Measurements from ENCODE around the gene SUCLG1. TPM values are rescaled to one million over a fixed set of nuclear protein-coding genes. Genes with fewer than 3 reads are reported as not detected.

SUCLG1 gene
- total and polyA plus RNA-seq, 10 of the 15 experiments (the other 5 are each of a cell fraction or from before 2014, with no cell fraction given) = 75.4 to 197 (median 93.6) TPM

DNA sequence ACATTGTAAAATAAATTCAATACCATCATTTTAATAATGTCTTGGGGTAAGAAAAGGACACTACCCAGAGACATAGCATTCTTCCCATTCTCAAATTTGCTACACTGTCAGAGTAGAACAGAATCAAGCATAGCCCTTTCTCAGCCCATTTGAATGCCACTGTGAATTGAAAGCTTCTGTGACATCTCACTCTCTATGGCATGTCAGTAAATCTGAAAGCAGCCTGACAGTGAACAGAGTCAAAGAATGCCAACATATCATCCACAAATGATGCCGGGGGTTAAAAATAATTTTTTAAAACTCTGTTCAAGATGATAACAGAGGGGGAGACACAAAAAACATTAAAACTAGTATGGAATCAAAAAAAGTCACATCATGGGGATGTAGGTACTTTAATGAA lies 17.6 kb downstream of the SUCLG1 start:
- SMC1A ChIA-PET (ENCODE audit: uncharacterized antibody, unreplicated experiment) = no interaction called here
- intact Hi-C loops (cut with micrococcal nuclease; ENCODE audit: unreplicated experiment) (no loop called here), in situ Hi-C loops (cut with MboI) (no loop called here)
- POLR2A ChIA-PET = no interaction called here
- no peak overlapping the region for H3K27ac ChIP-seq (ENCODE audit: control insufficient read depth, insufficient read depth)
- RAD21 ChIA-PET (ENCODE audit: unreplicated experiment) = no interaction called here
- ATAC-seq (no peak), FAIRE-seq (no peak), DNase-seq (ENCODE audit: low read depth, low spot score) (no peak)
- TF ChIP-seq ESRRA (IDR thresholded peaks at IDR 0.05; ENCODE audit: low read length) (no peak), TBL1XR1 (IDR thresholded peaks at IDR 0.05; ENCODE audit: low read depth, low read length) (no peak), TARDBP (IDR thresholded peaks at IDR 0.05; ENCODE audit: borderline replicate concordance) (no peak), RAD21 (IDR thresholded peaks at IDR 0.05; ENCODE audit: insufficient read depth, low read depth, low read length) (no peak), SP1 (IDR thresholded peaks at IDR 0.05; ENCODE audit: low read depth, low read length) (no peak), EZH2 (IDR thresholded peaks at IDR 0.05; ENCODE audit: borderline replicate concordance, control insufficient read depth, low read depth, low read length) (no peak), NR2C1 (IDR thresholded peaks at IDR 0.05) (no peak), IRF4 (IDR thresholded peaks at IDR 0.05; ENCODE audit: low read depth, low read length) (no peak), ATF7 (IDR thresholded peaks at IDR 0.05; ENCODE audit: low read depth) (no peak), KLF5 (IDR thresholded peaks at IDR 0.05; ENCODE audit: partially characterized antibody) (no peak)
- TF ChIP-seq, protein P1, sequence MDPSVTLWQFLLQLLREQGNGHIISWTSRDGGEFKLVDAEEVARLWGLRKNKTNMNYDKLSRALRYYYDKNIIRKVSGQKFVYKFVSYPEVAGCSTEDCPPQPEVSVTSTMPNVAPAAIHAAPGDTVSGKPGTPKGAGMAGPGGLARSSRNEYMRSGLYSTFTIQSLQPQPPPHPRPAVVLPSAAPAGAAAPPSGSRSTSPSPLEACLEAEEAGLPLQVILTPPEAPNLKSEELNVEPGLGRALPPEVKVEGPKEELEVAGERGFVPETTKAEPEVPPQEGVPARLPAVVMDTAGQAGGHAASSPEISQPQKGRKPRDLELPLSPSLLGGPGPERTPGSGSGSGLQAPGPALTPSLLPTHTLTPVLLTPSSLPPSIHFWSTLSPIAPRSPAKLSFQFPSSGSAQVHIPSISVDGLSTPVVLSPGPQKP (IDR thresholded peaks at IDR 0.05; ENCODE audit: low read depth, low read length) = no peak
- TF ChIP-seq, protein P2, sequence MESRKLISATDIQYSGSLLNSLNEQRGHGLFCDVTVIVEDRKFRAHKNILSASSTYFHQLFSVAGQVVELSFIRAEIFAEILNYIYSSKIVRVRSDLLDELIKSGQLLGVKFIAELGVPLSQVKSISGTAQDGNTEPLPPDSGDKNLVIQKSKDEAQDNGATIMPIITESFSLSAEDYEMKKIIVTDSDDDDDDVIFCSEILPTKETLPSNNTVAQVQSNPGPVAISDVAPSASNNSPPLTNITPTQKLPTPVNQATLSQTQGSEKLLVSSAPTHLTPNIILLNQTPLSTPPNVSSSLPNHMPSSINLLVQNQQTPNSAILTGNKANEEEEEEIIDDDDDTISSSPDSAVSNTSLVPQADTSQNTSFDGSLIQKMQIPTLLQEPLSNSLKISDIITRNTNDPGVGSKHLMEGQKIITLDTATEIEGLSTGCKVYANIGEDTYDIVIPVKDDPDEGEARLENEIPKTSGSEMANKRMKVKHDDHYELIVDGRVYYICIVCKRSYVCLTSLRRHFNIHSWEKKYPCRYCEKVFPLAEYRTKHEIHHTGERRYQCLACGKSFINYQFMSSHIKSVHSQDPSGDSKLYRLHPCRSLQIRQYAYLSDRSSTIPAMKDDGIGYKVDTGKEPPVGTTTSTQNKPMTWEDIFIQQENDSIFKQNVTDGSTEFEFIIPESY (IDR thresholded peaks at IDR 0.05) = no peak
- TF ChIP-seq, protein P3, sequence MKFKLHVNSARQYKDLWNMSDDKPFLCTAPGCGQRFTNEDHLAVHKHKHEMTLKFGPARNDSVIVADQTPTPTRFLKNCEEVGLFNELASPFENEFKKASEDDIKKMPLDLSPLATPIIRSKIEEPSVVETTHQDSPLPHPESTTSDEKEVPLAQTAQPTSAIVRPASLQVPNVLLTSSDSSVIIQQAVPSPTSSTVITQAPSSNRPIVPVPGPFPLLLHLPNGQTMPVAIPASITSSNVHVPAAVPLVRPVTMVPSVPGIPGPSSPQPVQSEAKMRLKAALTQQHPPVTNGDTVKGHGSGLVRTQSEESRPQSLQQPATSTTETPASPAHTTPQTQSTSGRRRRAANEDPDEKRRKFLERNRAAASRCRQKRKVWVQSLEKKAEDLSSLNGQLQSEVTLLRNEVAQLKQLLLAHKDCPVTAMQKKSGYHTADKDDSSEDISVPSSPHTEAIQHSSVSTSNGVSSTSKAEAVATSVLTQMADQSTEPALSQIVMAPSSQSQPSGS (IDR thresholded peaks at IDR 0.05; ENCODE audit: low read length) = no peak
- TF ChIP-seq, protein P4, sequence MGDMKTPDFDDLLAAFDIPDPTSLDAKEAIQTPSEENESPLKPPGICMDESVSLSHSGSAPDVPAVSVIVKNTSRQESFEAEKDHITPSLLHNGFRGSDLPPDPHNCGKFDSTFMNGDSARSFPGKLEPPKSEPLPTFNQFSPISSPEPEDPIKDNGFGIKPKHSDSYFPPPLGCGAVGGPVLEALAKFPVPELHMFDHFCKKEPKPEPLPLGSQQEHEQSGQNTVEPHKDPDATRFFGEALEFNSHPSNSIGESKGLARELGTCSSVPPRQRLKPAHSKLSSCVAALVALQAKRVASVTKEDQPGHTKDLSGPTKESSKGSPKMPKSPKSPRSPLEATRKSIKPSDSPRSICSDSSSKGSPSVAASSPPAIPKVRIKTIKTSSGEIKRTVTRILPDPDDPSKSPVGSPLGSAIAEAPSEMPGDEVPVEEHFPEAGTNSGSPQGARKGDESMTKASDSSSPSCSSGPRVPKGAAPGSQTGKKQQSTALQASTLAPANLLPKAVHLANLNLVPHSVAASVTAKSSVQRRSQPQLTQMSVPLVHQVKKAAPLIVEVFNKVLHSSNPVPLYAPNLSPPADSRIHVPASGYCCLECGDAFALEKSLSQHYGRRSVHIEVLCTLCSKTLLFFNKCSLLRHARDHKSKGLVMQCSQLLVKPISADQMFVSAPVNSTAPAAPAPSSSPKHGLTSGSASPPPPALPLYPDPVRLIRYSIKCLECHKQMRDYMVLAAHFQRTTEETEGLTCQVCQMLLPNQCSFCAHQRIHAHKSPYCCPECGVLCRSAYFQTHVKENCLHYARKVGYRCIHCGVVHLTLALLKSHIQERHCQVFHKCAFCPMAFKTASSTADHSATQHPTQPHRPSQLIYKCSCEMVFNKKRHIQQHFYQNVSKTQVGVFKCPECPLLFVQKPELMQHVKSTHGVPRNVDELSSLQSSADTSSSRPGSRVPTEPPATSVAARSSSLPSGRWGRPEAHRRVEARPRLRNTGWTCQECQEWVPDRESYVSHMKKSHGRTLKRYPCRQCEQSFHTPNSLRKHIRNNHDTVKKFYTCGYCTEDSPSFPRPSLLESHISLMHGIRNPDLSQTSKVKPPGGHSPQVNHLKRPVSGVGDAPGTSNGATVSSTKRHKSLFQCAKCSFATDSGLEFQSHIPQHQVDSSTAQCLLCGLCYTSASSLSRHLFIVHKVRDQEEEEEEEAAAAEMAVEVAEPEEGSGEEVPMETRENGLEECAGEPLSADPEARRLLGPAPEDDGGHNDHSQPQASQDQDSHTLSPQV (IDR thresholded peaks at IDR 0.05) = no peak
- BruUV-seq (replicated peaks) = no TSS peak
- H3K9me3 ChIP-seq (replicated peaks; ENCODE audit: control insufficient read depth, insufficient read depth, low read length) = no peaks in the 10 kb centered on the region; the same call in 2 of the 3 replicates
- CTCF ChIA-PET = no interaction called here
- no peaks in the 10 kb centered on the region for H3K27me3 ChIP-seq (replicated peaks in 1 of 2; ENCODE audit: control insufficient read depth in 2 of 2, insufficient read depth in 2 of 2, low read length in 1 of 2)
- 95% methylated on average over 1 of the region's 1 CpG for WGBS (ENCODE audit: insufficient coverage, insufficient replicate concordance, low lambda C conversion rate, missing lambda C conversion rate)
- H3K79me2 ChIP-seq (ENCODE audit: control insufficient read depth, insufficient read depth, low read length) = no peaks in the 10 kb centered on the region
- no peak overlapping the region for H2AFZ ChIP-seq (ENCODE audit: control insufficient read depth, low read depth, low read length)
- H3K4me1 ChIP-seq (ENCODE audit: control insufficient read depth, insufficient read depth, low read length) = peaks cover 6% of the 10 kb centered on the region
- peaks cover 6 to 20% of the 10 kb centered on the region in 2 experiments for H3K36me3 ChIP-seq (ENCODE audit: control insufficient read depth in 2 of 2, insufficient read depth in 2 of 2, low read length in 1 of 2)
- H4K20me1 ChIP-seq (ENCODE audit: control insufficient read depth, insufficient read depth) = no peaks in the 10 kb centered on the region
- no peak overlapping the region for H3K4me3 ChIP-seq
- H3K4me2 ChIP-seq (ENCODE audit: control insufficient read depth, insufficient read depth) = no peak overlapping the region
- H3K9ac ChIP-seq (ENCODE audit: control insufficient read depth, insufficient read depth, low read length) = no peak overlapping the region

All from GM12878 (cell line).